Activated CD4-positive, alpha-beta T cell treated with anti-CD3 and anti-CD28 coated beads, Interleukin-2, amount 50 U/mL, for 16 hours (primary cell): ENCODE results near the gene UBE3C.
"Not testable (repeated sequence)": the region's sequence is repeated elsewhere in the genome, so short reads cannot be mapped to it uniquely, and the experiment has no call there.

Experiments used
- DNase-seq: peaks from one replicate; pipeline ENCODE4 v3.0.0-alpha.2; 2020

UBE3C gene

DNA sequence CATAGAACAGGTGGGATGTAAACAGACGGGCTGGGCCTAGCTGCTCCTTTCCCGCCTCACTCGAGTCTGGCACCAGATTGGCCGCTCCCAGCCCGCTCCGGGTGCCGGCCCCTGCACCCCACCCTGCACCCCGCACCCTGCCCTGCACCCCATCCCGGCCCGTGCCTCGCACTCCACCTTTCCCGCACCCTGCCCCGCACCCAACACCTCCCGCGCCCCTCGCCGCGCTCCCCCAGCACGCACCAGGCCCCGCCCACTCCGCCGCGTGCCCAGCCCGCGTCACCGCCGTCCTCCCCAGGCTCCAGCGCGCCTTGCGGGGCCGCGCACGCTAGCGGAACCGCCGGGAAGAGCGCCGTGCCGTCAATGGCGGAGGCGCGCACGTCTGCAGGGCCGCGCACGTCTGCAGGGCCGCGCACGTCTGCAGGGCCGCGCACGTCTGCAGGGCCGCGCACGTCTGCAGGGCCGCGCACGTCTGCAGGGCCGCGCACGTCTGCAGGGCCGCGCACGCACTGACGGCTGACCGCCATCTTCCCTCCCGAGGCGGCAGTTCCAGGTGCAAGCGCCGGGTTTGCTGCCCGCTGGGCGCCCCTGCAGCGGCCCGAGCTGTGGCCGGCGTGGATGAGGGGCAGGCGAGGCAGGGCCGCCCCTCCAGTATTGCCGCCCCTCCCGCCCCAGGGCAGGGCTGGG is at the start of gene UBE3C:
TSS of gene UBE3C (plus strand) at position 503 of the 687 bp plus-strand sequence. CDS start 347 bp downstream, outside the sequence.
- peak; percentile 90 for DNase-seq

DNA sequence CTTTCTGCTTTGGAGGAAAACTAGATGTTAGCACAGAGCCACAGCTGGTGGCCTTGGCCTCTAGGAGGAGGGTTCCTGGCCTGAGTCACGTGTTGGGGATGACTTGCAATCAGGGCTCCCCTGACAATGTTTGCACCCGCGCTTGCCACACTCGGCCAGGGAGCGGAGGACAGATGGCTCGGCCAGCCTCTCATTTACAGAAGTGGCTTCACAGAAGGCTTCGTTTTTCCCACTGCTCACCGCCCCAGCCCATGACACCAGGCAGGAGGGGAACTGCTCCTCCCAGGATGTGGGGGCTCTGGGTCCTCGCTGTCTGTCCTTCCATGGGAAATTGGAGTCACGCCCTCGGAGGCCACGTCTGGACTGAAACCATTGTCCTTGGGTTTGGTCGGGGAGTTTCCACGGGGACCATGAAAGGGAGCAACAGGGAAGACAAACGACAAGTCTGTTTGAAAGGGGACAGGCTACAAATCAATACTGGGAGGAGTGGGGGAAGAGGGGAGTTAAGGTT is 49.6 kb upstream of the UBE3C start:
- DNase-seq, result no peak

DNA sequence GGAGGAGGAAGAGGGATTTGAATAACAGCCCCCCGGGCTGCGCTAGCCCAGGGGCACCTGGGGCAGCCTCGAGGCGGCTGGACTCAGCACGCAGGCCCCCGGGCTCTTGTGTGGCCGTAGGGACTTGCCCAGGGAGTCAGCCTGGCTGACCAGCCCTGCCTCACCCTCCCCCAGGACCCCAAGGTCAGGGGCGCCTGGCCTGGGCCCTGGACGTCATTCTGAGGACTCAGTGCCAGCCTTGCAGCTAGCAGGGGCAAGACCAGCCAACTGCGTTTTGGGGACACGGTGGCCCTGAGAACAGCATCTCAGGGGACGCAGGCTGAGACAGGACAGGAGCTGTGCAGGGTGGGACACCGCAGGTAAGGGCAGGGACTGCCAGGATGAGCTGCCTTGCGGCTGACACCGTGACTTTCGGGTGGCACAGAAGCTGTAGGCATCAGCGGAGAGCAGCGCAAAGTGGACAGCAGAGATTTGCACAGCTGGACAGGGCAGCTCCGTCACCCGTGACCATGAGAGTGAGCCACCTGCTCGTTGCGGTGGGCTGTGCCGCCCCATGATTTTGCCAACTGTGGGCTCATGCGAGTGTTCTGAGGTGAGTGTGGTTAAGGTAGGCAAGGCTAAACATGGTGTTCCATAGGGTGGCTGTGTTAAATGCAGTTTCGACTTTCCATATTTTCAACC is 48.1 kb upstream of the UBE3C start:
- DNase-seq, result no peak

DNA sequence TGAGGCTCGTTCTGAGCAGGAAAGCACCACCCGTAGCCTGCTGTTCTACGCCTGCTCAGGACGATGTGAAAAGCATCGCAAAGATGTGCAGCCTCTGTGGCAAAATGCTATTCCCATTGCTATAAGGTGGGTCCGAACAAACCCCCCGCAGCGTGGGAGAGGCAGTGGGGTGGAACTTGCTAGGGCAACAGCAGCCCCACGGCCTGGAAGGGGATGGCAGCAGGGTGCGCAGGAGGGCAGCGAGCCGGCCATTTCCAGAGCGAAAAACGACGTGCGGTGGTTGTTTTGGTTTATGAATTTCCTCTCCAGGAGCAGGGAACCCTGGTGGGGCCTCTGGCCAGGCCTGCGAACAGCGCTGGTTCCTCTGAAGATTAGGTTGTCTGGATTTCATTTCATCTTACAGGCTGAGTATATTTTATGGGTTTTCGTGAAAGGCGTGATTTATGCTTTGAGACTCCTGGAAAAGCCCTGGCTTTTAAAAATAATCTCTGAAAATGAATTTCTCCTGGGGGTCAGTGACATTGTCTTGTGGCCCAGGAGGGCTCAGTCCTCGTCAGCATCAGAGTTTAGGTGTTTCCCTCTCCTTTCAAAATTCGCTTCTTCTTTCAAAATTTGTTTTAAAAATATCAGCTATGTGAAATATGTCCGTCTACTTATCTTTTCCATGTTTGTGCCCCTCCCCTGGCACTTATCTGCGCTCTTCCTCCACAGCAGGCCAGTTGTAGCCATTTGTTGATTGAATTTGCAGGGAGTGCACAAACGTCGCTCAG is 42.3 kb upstream of the UBE3C start:
- DNase-seq, result no peak

DNA sequence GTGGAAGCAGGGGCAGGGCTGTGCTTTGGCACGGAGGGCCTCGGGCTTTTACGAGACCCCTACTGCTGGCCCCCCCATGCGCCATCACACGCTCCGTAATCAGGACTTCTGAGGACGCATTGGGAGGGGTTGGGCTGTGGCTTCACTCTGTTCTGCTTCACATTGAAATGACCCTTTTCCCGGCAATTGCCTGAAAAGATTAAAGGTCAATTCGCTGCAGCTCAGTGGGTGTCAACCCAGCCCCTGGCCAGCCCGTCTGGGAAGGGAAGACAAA is 41.7 kb upstream of the UBE3C start:
- DNase-seq, result no peak

DNA sequence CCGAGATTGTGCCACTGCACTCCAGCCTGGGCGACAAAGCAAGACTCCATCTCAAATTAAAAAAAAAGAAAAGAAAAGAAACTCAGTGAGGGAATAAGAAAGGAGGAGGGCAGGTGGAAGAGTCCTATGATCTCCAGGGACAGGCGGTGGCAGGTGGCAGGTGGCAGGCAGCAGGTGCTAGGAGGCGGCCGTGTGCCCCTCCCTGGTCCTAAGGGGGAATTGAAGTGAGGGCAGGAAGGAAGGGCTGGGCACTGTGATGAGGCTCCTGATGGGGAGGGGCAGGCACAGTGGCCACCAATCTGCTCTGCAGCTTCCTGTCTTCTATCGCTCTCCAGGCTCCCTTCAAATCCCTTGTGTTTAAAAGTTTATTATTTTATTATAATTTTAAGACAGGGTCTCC is 41.2 kb upstream of the UBE3C start:
- DNase-seq, result no peak

DNA sequence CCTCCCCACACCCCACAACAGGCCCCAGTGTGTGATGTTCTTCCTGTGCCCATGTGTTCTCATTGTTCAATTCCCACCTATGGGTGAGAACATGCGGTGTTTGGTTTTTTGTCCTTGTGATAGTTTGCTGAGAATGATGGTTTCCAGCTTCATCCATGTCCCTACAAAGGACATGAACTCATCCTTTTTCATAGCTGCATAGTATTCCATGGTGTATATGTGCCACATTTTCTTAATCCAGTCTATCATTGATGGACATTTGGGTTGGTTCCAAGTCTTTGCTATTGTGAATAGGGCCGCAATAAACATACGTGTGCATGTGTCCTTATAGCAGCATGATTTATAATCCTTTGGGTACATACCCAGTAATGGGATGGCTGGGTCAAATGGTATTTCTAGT is 38.7 kb upstream of the UBE3C start:
- not testable (repeated sequence) for DNase-seq

DNA sequence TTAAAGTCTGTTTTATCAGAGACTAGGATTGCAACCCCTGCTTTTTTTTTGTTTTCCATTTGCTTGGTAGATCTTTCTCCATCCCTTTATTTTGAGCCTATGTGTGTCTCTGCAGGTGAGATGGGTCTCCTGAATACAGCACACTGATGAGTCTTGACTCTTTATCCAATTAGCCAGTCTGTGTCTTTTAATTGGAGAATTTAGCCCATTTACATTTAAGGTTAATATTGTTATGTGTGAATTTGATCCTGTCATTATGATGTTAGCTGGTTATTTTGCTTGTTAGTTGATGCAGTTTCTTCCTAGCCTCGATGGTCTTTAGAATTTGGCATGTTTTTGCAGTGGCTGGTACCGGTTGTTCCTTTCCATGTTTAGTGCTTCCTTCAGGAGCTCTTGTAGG is 35.1 kb upstream of the UBE3C start:
- not testable (repeated sequence) for DNase-seq

DNA sequence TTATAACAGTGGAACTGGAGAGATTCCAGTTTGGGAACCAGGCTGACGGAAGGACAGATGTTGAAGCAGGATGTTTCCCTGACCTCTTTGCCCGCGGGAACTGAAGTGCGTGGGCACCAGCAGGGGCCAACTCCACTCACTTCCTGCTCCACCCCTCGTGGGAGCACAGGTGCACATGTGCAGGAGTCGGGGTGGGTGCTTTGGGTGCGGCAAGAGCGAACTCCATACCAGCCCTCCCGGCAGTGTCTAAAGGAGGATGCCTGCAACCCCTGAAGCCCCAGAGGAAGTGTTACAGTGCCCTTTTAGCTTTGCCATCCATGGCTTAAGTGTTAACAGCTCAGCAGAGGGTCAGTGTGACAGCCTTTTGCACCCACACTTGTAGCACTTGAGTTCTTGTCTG is 27.4 kb upstream of the UBE3C start:
- no peak for DNase-seq

DNA sequence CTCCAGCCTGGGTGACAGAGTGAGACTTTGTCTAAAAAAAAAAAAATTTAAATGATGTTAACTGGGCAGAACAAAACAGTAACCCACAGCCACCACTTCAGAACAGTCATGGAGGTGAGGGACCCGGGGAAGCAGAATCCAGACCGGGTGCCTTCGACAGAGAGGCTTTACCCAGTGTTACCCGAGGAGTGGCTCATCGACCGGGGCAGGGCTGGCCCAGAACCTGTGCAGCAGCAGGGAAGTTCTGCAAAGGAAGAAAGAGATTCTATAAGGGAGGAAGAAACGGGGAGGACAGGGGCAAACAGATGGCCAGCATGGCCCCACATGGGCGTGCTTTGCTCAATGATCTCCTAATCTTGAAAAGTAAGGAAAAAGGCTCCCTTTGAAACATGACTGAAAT is 26.0 kb upstream of the UBE3C start:
- DNase-seq, result no peak

DNA sequence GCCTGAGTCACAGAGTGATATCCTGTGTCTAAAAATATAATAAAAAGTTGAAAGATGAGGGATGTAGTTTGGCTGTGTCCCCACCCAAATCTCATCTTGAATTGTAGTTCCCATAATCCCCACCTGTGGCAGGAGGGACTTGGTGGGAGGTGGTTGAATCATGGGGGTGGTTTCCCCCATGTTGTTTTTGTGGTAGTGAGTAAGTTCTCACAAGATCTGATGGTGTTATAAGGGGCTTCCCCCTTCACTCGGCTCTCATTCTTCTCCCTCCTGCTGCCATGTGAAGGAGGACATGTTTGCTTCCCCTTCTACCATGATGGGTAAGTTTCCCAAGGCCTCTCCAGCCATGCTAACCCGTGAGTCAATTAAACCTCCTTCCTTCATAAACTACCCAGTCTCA is 25.1 kb upstream of the UBE3C start:
- DNase-seq, result no peak

DNA sequence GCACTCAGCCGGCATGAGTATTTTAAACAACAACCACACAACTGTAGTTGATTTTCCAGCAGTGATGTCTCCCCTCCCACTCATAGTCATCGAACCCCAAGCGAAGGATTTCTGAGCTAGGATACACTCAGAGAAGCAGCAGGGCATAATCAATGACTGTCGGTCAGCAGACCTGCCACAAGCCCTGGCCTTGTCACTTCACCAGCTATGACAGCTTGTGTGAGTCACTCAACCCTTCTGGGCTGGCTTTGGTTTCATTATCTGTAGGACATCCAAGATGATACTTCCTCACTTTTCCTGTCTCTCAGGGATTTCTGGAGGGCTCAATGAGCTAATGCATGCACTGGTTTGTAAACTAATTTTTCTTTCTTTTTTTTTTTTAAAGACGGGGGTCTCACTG is 22.0 kb upstream of the UBE3C start:
- no peak for DNase-seq

DNA sequence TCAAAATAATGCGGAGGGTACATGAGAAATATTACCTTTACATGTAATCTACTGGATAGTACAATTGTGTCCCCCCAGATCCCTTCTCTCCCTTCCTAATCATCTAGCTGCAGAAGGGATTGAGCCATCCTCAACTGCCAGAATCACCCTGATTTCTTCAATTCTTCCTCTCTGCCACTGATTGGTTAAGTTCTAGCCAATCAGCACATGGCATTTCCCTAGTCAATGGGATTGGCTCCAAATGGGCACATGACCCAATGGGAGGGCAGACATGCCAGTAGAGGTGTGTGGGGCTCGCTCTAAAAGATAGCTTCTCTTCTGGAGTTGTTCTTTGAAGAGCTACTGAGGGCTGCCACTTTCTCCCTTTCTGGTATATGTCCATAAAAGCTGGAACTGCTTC is 20.9 kb upstream of the UBE3C start:
- no peak for DNase-seq

DNA sequence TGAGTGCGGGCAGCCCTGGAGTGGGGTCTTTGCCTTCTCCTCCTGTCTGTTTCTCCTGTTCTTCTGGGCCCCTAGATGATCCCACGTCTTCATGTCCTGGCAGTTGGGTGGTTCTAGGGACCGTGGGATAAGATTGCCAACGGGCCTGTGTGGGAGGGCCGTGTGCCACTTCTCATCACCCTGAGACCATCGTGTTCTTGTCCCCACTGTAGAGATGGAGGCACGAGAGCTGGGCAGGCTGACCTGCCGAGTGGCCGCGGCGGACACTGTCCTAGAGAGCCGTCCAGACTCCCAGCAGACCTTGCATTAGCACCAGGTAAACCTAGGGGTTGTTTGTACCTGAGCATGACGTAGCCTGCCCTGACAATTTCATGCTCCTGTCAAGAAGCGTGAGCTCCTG is 18.5 kb upstream of the UBE3C start:
- DNase-seq, result no peak

DNA sequence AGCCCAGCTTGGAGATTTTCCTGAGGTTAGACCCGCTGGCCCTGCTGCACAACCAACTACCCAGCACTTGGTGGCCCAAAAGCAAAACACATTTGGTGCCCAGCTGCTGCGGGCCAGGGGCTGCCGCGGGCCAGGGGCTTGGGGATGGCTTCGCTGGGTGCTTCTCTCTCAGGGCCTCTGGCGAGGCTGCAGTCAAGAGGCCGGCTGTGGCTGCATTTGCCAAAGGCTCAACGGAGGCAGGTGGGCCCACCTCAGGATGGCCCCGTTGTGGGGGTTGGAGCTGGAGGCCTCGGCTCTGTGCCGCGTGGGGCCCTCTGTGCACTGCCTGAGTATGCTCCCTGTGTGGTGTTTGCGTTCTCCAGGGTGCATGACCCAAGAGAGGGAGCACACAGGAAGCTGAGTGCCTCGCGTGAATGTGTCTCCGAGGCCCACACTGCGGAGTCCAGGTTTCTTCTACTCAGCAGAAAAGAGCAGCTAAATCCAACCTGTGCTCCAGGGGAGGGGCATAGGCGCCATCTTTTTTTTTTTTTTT is 17.5 kb upstream of the UBE3C start:
- DNase-seq, result no peak

DNA sequence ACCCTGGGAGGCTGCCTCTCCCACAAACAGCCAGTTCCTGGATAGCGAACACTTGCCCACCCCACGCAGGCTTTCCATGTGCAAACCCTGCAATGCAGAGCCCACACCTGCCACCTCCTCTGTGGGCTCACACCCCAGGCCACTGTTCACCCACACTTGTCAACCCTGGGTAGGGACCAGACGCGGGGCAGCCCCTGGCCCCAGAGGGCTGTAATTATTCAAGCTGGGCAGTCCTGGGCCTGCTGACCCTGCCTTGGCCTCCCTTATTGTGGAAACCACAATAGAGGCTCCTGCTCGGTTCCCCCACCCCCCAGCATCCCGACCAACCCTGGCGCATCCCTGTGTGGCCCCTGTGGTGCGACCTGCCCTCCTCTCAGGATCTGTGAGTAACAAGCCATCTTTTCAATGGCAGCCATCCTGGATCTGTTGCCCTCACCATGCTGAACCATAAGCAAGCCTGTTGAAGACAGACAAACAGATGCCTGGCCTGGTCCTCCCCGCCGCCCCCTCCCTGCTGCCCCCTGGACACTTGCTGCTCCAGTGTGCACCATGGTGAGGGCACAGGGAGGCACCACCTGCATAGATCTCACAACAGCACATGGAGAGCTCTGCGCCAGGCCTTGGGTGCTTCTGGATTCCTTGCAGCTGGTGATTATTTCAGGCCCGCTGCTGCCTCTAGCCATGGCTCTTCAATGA is 15.8 kb upstream of the UBE3C start:
- DNase-seq, result no peak

DNA sequence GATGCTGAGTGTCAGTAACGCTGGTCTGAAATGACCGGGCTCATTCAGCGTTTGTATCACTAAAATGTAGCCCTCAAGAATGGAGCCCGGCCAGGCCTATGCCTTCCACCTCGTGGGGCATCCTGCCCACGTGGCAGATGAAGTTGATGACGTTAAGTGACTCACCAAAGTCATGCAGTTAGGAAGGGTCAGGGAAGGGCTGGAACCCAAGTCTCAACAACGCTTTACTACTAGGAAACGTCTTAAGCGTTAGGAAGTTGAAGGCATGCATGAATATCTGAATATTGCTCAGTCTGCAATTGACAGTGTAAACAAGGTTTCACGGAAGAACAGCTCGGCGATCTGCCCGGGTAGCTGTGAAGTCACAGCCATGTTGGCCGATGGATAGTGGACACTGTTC is 14.0 kb upstream of the UBE3C start:
- DNase-seq, result no peak

DNA sequence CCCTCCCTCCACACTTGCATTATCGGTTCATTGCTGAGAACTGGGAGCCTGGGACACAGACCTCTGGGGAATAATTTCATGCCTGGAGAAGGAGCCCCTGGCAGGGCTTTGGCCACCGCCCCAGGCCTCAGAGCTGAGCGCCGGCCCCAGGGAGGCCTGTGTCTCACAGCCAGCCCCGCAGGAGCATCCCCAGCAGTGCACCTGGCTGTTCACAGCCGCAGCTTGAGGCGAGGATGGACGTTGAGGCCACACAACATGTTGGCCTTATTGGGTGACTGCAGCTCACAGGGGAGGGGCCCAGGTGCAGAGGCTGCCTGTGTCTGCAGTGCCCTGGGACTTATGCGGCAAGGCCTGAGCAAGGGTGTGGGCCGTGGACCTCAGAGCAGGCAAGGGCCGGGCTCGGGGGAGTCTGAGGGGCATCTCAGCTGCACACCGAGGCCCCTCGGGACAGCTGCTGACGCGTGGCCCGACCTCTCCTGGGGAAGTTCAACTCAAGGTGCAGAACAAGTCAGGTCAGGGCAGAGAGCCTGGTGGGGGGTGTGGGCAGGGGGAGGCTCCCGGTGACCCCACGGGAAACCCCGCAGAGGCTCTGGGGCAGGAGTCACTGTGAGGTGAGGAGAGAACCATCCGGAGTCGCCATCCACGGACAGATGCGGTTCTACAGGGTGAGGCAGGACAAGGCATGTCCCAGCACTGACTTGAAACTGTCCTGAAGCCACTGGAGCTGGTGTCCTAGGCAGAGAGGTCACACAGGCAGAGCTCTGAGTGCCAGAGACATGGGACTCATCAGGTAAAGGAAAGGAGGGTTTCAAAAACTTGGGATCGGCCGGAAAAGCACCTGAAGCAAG is 13.1 kb upstream of the UBE3C start:
- no peak for DNase-seq

DNA sequence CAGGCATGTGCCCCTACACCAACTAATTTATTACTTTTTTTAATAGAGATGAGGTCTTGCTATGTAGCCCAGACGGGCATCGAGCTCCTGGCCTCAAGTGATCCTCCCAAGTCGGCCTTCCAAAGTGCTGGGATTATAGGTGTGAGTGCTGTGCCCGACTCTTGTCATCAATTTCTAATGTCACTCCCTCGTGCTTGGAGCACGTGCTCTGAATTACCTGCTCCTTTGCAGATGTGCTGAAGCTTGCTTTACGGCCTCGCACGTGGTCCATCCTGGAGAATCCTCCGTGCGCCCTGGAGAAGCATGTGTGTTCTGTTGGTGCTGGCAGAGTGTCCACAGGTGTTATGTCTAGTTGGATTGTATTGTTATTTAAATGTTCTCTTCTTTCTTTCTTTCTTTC is 11.8 kb upstream of the UBE3C start:
- DNase-seq, result no peak

DNA sequence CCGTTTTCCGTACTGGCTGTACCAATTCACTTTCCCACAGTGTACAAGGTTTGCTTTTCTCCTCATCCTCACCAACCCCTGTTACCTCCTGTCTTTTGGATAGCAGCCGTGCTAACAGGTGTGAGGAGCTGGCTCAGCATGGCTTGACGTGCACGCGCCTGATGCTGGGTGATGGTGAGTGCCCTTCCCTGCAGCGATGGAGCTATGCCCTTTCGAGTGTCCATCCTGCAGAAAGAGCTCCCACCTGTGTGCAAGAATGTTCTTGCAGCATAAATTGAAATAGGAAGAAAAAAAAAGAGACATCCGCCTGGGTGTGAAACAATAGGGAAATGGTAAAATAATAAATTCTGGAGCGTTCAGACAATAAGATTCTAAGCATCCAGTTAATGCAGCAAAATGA is 9.5 kb upstream of the UBE3C start:
- no peak for DNase-seq

DNA sequence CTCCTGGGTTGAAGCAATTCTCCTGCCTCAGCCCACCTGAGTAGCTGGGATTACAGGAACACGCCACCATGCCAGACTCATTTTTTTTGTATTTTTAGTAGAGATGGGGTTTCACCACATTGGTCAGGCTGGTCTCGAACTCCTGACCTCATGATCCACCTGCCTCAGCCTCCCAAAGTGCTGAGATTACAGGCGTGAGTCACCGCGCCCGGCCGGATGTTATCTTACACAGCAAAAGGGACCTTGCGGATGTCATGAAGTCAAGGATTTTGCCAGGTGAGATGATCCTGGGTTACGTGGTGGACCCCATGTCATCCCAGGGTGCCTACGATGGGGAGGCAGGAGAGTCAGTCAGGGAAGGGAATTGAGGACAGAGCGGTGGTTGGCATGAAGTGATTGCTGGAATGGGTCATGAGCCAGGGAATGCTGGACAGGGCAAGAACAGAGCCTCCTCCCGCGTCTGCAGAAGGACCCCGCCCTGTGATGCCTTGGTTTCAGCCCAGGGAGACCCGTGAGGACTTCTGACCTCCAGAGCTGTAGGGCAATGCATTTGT is 8.7 kb upstream of the UBE3C start:
- no peak for DNase-seq

DNA sequence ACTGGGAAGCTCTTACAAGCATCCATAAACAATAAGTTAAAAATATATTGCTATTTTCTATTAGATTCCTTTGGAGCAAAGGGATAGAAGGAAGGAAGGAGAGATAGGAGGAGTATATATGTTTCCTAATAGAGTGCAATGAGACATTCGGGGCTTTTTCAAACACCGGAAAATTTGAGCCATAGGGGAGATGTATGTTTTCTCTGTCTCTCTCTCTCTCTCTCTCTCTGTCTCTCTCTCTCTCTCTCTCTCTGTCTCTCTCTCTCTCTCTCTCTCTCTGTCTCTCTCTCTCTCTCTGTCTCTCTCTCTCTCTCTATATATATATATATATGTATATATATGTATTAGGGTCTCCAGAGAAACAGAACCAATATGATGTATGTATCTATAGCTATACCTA is 7.9 kb upstream of the UBE3C start:
- not testable (repeated sequence) for DNase-seq
